ENCODE data around the gene SHC4.

SHC4 gene

GRCh38 chr15:48967336-48967735 is 3.6 kb upstream of the SHC4 start:
- DNase-seq = no peak

- DNase-seq = no peak
Observed at GRCh38 chr15:48966595-48967301, 3.0 kb upstream of the SHC4 start.

- DNase-seq = no peak
Observed at GRCh38 chr15:48965972-48966371, 2.3 kb upstream of the SHC4 start.

GRCh38 chr15:48964898-48965297 is 1.2 kb upstream of the SHC4 start:
- DNase-seq = no peak

GRCh38 chr15:48962662-48963523 is 826 bp downstream of the SHC4 start:
- no peak for DNase-seq

GRCh38 chr15:48955967-48956366 is 7.8 kb downstream of the SHC4 start:
- DNase-seq = no peak

GRCh38 chr15:48955370-48955769 is 8.3 kb downstream of the SHC4 start:
- no peak for DNase-seq

GRCh38 chr15:48954538-48954937 is 9.2 kb downstream of the SHC4 start:
- no peak for DNase-seq

- no peak for DNase-seq
Observed at GRCh38 chr15:48946840-48947187, 16.9 kb downstream of the SHC4 start.

- no peak for DNase-seq
Observed at GRCh38 chr15:48946074-48946839, 17.5 kb downstream of the SHC4 start.

- no peak for DNase-seq
Observed at GRCh38 chr15:48945386-48945785, 18.3 kb downstream of the SHC4 start.

GRCh38 chr15:48941904-48942303 is 21.8 kb downstream of the SHC4 start:
- no peak for DNase-seq

- DNase-seq = no peak
Observed at GRCh38 chr15:48940508-48940907, 23.2 kb downstream of the SHC4 start.

- no peak for DNase-seq
Observed at GRCh38 chr15:48939648-48940047, 24.1 kb downstream of the SHC4 start.

GRCh38 chr15:48937886-48938285 is 25.8 kb downstream of the SHC4 start:
- no peak for DNase-seq

- no peak for DNase-seq
Observed at GRCh38 chr15:48936666-48937065, 27.1 kb downstream of the SHC4 start.

- no peak for DNase-seq
Observed at GRCh38 chr15:48935236-48935635, 28.5 kb downstream of the SHC4 start.

GRCh38 chr15:48930735-48931134 is 33.0 kb downstream of the SHC4 start:
- no peak for DNase-seq

GRCh38 chr15:48929661-48930060 is 34.1 kb downstream of the SHC4 start:
- no peak for DNase-seq

GRCh38 chr15:48928877-48929538 is 34.7 kb downstream of the SHC4 start:
- no peak for DNase-seq

- no peak for DNase-seq
Observed at GRCh38 chr15:48925714-48926223, 38.0 kb downstream of the SHC4 start.

- no peak for DNase-seq
Observed at GRCh38 chr15:48924528-48925393, 39.0 kb downstream of the SHC4 start.
